Tibial artery (tissue), 4 donors: ENCODE data around the gene RNGTT.

ENCODE experiments used
- DNase-seq, 2 donors: peaks; one replicate each; pipeline ENCODE4 v3.0.0-alpha.2; 2019
- H3K27ac ChIP-seq, 2 donors: fragments of 200-600 bp; sonication (generic) in 1 of 2; 1 replicate in 1 of 2; 2 replicates in 1 of 2; pipeline ENCODE4 v1.5.1; 2018 to 2019; ENCODE audit warnings: mild to moderate bottlenecking in 1 of 2
- H3K27me3 ChIP-seq, 2 donors: fragments of 200-600 bp; sonication (generic) in 1 of 2; one replicate each; pipeline versions ENCODE4 v1.5.1 to v1.6.0; 2016 to 2019
- H3K36me3 ChIP-seq, 3 donors: fragments of 200-600 bp; sonication (generic) in 2 of 3; one replicate each; pipeline ENCODE4 v1.5.1; 2016 to 2019; ENCODE audit warnings: mild to moderate bottlenecking in 2 of 3
- H3K4me1 ChIP-seq, 4 donors: fragments of 200-600 bp; sonication (generic) in 2 of 4; 1 replicate in 3 of 4; 2 replicates in 1 of 4; pipeline ENCODE4 v1.5.1; 2016 to 2019
- H3K4me3 ChIP-seq, 2 donors: fragments of 200-600 bp; sonication (generic) in 1 of 2; 1 replicate in 1 of 2; 2 replicates in 1 of 2; pipeline ENCODE4 v1.5.1; 2018 to 2019; ENCODE audit warnings: mild to moderate bottlenecking in 2 of 2
- H3K9me3 ChIP-seq, 3 donors: fragments of 200-600 bp; sonication (generic) in 1 of 3; one replicate each; pipeline ENCODE4 v1.5.1; 2016 to 2019
- intact Hi-C: fragments of 100-400 bp; cut with DNase I; formaldehyde crosslinking; loops from one replicate; pipeline ENCODE4 v1.15.0; 2023; ENCODE audit warnings: low total_unique reads
- TF ChIP-seq, protein P1 (sequence below), 2 experiments: fragments of 200-600 bp in 1 of 2; fragments of 450-650 bp in 1 of 2; IDR thresholded peaks; one replicate each; pipeline ENCODE4 v1.5.1; 2017 to 2019; ENCODE audit warnings: antibody characterized with exemption in 2 of 2, mild to moderate bottlenecking in 1 of 2, moderate library complexity in 1 of 2

The RNGTT gene

DNA sequence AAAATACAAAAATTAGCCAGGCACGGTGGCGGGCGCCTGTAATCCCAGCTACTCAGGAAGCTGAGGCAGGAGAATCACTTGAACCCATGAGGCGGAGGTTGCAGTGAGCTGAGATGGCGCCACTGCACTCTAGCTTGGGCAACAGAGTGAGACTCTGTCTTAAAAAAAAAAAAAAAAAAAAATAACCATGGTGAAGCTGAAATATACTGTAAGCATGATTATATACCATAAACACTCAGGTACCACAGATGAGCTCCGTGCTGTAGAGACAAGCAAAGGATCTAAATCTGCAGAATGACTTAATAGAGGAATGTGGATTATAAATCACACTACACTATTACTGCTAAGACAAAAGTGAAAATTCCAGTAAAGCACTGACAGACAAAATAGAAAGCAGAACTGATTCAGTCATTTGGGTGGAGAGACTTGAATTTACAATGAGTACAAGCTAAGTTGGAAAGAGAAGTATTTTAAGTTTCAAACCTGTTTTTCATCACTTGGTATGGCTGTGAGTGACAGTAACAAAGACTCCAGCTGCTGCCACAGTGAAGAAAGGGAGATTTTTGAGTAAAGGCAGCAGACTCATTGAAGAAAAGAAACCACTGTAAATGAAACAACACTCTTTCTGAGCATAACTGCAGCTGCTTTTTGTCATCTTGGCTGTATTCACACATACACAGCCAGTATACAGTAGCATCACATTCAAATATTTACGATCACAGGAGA is 322.1 kb downstream of the RNGTT start:
- intact Hi-C loops = no loop called here
- Histone ChIP-seq H3K9me3 (no peaks in the 10 kb centered on the region), H3K4me3 (no peak overlapping the region), H3K4me1 (peaks cover 0 to 5% (median 2%) of the 10 kb centered on the region in 4 donors), H3K27ac (no peak overlapping the region), H3K27me3 (no peaks in the 10 kb centered on the region), H3K36me3 (no peaks in the 10 kb centered on the region)
- DNase-seq = no peak
- TF ChIP-seq, protein P1, sequence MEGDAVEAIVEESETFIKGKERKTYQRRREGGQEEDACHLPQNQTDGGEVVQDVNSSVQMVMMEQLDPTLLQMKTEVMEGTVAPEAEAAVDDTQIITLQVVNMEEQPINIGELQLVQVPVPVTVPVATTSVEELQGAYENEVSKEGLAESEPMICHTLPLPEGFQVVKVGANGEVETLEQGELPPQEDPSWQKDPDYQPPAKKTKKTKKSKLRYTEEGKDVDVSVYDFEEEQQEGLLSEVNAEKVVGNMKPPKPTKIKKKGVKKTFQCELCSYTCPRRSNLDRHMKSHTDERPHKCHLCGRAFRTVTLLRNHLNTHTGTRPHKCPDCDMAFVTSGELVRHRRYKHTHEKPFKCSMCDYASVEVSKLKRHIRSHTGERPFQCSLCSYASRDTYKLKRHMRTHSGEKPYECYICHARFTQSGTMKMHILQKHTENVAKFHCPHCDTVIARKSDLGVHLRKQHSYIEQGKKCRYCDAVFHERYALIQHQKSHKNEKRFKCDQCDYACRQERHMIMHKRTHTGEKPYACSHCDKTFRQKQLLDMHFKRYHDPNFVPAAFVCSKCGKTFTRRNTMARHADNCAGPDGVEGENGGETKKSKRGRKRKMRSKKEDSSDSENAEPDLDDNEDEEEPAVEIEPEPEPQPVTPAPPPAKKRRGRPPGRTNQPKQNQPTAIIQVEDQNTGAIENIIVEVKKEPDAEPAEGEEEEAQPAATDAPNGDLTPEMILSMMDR (IDR thresholded peaks at IDR 0.05) = no peak

DNA sequence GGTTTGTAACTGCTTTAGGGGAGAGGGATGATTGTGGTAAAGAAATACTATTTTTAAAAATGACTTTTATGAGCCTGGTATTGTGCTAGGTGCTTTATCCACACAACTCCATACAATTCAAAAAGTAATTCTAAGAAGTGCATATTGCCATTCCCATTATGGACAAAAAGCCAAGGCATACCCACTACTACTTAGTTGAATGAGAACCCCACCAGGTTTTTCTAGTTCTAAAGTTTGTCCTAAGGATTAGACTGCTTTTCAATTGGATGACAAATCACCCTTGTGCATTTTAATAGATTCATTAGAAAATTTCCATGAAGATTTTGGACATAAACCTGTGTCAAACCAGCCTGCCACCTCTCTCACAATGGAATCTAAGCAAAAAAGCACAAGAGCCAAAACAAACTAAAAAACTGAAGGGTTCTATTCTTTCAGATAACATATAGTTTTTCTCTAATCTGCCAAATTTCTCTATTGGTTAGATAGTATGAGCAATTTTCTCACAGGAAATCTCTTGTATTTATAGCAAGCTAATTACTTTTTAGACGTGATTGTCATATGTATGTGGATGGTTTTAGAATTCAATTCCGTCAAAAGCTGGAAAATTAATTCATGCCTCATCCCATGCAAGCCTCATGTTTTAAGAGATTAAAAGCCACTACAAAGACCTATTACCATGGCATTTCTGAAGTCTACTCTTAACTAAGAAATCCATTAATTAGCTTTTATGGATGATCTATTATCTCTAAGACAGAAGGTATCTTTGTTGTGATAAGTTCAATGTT is 325.5 kb downstream of the RNGTT start:
- peaks cover 0 to 5% (median 2%) of the 10 kb centered on the region in 4 donors for H3K4me1 ChIP-seq
- intact Hi-C loops = no loop called here
- H3K4me3 ChIP-seq = no peak overlapping the region
- H3K36me3 ChIP-seq = no peaks in the 10 kb centered on the region
- DNase-seq = no peak
- H3K9me3 ChIP-seq = no peaks in the 10 kb centered on the region
- no peak overlapping the region for H3K27ac ChIP-seq
- no peaks in the 10 kb centered on the region for H3K27me3 ChIP-seq
- TF ChIP-seq, protein P1 (IDR thresholded peaks at IDR 0.05) = no peak

DNA sequence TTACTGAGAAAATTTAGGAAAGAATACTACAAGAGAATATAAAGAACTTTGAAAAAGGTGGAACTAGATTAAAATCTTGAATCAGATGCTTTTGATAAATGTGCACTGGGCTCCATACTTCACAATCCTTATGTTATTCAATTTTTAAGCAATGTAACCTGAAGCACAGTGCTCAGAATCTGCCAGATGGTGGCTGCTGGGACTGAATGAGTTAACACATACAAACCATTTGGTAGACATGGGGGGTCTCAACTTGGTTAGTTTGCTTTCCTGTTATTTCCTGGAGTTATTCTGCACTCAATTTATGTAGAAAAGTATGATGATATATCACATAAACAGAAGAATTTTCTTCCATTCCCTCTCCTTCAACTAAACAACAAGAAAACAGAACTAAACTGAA is 326.5 kb downstream of the RNGTT start:
- H3K36me3 ChIP-seq = no peaks in the 10 kb centered on the region
- H3K4me3 ChIP-seq = no peak overlapping the region
- TF ChIP-seq, protein P1 (IDR thresholded peaks at IDR 0.05) = no peak
- no peak for DNase-seq
- H3K27ac ChIP-seq = no peak overlapping the region
- intact Hi-C loops = no loop called here
- H3K9me3 ChIP-seq = no peaks in the 10 kb centered on the region
- H3K27me3 ChIP-seq = no peaks in the 10 kb centered on the region
- H3K4me1 ChIP-seq = peaks cover 0 to 4% (median under 1%) of the 10 kb centered on the region in 4 donors

DNA sequence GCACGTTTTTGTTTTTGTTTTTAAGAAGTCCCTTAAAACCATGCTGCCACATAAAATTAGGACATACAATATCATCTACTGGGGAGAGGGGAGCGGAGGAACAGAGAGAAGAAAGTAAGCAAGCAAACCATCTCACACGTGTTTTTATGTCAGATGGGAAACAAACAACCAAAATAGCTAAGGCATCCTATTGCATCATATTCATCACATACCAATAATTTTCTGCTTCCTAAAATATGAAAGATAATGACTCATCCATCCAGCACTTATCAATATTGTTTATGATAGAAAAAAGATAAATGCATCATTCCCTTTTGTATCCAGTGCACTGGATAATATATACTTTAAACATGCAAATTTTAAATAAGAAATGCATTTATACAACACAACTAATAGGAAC is 329.6 kb downstream of the RNGTT start:
- no peak overlapping the region for H3K4me3 ChIP-seq
- no peak for DNase-seq
- no peaks in the 10 kb centered on the region for H3K36me3 ChIP-seq
- TF ChIP-seq, protein P1 (IDR thresholded peaks at IDR 0.05) = no peak
- H3K27me3 ChIP-seq = no peaks in the 10 kb centered on the region
- intact Hi-C loops = no loop called here
- no peak overlapping the region for H3K27ac ChIP-seq
- no peaks in the 10 kb centered on the region for H3K9me3 ChIP-seq
- no peaks in the 10 kb centered on the region for H3K4me1 ChIP-seq

DNA sequence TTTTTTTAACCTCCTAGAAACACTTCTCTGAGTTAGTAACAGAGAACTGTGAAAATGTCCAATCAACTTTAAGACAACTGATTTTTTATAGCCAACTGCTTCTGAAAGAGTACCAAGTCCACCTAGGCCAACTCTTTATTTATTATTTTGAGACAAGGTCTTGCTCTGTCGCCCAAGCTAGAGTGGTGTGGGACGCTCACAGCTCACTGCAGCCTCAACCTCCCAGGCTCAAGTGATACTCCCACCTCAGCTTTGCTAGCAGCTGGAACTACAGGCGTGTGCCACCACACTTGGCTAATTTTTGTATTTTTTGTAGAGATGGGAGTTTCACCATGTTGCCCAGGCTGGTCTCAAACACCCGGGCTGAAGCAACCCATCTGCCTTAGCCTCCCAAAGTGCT is 331.6 kb downstream of the RNGTT start:
- Histone ChIP-seq H3K4me3 (no peak overlapping the region), H3K36me3 (no peaks in the 10 kb centered on the region), H3K27ac (no peak overlapping the region), H3K27me3 (no peaks in the 10 kb centered on the region), H3K9me3 (no peaks in the 10 kb centered on the region), H3K4me1 (no peaks in the 10 kb centered on the region)
- TF ChIP-seq, protein P1 (IDR thresholded peaks at IDR 0.05) = no peak
- intact Hi-C loops = no loop called here
- DNase-seq = no peak
